Fibroblast of lung (primary cell): Measurements from ENCODE around the gene TMEM52.

Experiments used
- EZH2 ChIP-seq: IDR thresholded peaks from 2 replicates; pipeline ENCODE4 v1.5.1; 2012; ENCODE audit warnings: low read length, control low read depth, mild to moderate bottlenecking; ENCODE audit errors: missing control alignments
- TF ChIP-seq, protein P1 (sequence below), 2 donors: IDR thresholded peaks in 1 of 2; conservative IDR thresholded peaks in 1 of 2; 1 replicate in 1 of 2; 2 replicates in 1 of 2; pipeline ENCODE4 v1.5.1; 2011 to 2012; ENCODE audit warnings: low read length in 2 of 2, control low read depth in 1 of 2, inconsistent platforms in 1 of 2, low read depth in 1 of 2, mild to moderate bottlenecking in 1 of 2

DNA sequence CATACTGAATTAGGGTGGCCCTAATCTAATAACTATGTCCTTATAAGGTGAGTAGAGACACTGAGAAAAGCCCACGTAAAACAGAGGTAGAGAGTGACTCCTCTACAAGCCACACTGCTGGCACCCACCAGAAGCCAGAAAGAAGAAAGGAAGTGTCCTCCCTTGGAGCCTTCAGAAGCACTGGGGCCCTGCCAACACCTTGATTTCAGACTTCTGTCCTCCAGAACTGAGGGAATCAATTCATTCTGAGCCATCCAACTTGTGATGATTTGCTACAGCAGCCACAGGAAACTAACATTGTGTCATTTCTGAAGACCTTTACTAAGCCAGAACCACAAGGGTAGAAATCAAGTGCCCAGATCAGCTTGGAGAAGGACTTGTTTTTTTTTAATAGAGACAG lies 43.1 kb downstream of the TMEM52 start:
- TF ChIP-seq, protein P1, sequence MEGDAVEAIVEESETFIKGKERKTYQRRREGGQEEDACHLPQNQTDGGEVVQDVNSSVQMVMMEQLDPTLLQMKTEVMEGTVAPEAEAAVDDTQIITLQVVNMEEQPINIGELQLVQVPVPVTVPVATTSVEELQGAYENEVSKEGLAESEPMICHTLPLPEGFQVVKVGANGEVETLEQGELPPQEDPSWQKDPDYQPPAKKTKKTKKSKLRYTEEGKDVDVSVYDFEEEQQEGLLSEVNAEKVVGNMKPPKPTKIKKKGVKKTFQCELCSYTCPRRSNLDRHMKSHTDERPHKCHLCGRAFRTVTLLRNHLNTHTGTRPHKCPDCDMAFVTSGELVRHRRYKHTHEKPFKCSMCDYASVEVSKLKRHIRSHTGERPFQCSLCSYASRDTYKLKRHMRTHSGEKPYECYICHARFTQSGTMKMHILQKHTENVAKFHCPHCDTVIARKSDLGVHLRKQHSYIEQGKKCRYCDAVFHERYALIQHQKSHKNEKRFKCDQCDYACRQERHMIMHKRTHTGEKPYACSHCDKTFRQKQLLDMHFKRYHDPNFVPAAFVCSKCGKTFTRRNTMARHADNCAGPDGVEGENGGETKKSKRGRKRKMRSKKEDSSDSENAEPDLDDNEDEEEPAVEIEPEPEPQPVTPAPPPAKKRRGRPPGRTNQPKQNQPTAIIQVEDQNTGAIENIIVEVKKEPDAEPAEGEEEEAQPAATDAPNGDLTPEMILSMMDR (conservative IDR thresholded peaks at IDR 0.05 in 1 of 2, IDR thresholded peaks at IDR 0.05 in 1 of 2; ENCODE audit: low read depth in 1 of 2, low read length in 2 of 2): no peak
- no peak for TF ChIP-seq EZH2
